OCI-LY3 (cell line): ENCODE results near the gene TTC23.
"Not testable (repeated sequence)": the region's sequence is repeated elsewhere in the genome, so short reads cannot be mapped to it uniquely, and the experiment has no call there.

Source experiments
- H2AFZ ChIP-seq: fragments of 200-600, 300-600 bp; shearing (Covaris generic); 2 replicates; pipeline ENCODE4 v1.6.0; 2014; ENCODE audit warnings: antibody characterized with exemption, low read depth, low read length
- H3K27ac ChIP-seq: fragments of 200-600, 300-600 bp; sonication (generic); 2 replicates; pipeline ENCODE4 v1.5.1; 2014; ENCODE audit warnings: mild to moderate bottlenecking, low read length, moderate library complexity, mixed read lengths
- H3K27me3 ChIP-seq: fragments of 200-600, 300-600 bp; sonication (generic); 2 replicates; pipeline ENCODE4 v1.6.1; 2014; ENCODE audit warnings: low read depth, low read length, mixed read lengths
- H3K36me3 ChIP-seq: fragments of 200-600, 300-600 bp; sonication (generic); replicated peaks from 2 replicates; pipeline ENCODE3; 2014; ENCODE audit warnings: low read depth, low read length, mixed read lengths
- H3K4me1 ChIP-seq: fragments of 300-600, 200-600 bp; sonication (generic); 2 replicates; pipeline ENCODE4 v1.6.1; 2014; ENCODE audit warnings: low read length, mixed read lengths
- H3K4me2 ChIP-seq: fragments of 200-600, 300-600 bp; sonication (generic); 2 replicates; pipeline ENCODE4 v1.6.1; 2014; ENCODE audit warnings: low read length, mixed read lengths
- H3K4me3 ChIP-seq: fragments of 300-600, 200-600 bp; sonication (generic); 2 replicates; pipeline ENCODE4 v1.5.1; 2014; ENCODE audit warnings: antibody characterized with exemption, mild to moderate bottlenecking, low read length, moderate library complexity
- H3K79me2 ChIP-seq: fragments of 300-600, 200-600 bp; shearing (Covaris generic); 2 replicates; pipeline ENCODE4 v1.6.1; 2014; ENCODE audit warnings: mild to moderate bottlenecking, low read length, mixed read lengths
- H3K9ac ChIP-seq: fragments of 300-600, 200-600 bp; shearing (Covaris generic); 2 replicates; pipeline ENCODE4 v1.6.0; 2014; ENCODE audit warnings: mild to moderate bottlenecking, low read length, moderate library complexity
- H3K9me3 ChIP-seq: fragments of 200-600, 300-600 bp; shearing (Covaris generic); 2 replicates; pipeline ENCODE4 v1.6.1; 2014; ENCODE audit warnings: low read length, mixed read lengths; ENCODE audit not compliant: insufficient read depth
- H4K20me1 ChIP-seq: fragments of 200-600, 300-600 bp; sonication (generic); 2 replicates; pipeline ENCODE4 v1.6.1; 2016; ENCODE audit warnings: low read length, mixed read lengths; ENCODE audit not compliant: insufficient read depth
- CTCF ChIP-seq: fragments of 200-600, 300-600 bp; sonication (generic); IDR thresholded peaks from 2 replicates; pipeline ENCODE4 v1.5.1; 2014; ENCODE audit warnings: antibody characterized with exemption, low read length, low read depth
- EZH2phosphoT487 ChIP-seq: fragments of 200-600 bp; shearing (Covaris generic); IDR thresholded peaks from 2 replicates; pipeline ENCODE4 v1.6.1; 2018; ENCODE audit warnings: antibody characterized with exemption, mixed run types, low read depth

The TTC23 gene

DNA sequence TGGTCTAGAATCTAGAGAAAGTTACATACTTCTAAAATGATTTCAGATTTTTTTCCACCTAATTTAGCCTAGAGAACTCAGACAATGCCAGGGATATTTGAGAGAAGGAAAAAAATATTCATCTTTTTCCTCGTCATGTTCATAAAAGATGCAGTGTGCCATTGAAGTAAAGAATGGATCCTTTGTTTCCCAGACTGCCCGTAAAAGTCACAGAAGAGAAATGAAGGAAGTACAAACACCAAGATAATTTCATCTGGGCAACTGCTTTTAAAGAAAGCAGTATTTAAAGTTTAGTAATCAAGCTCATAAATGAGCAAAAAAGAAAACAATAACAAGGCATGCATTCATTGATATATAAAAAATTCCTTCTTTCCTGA, 47.2 kb downstream of the TTC23 start:
- Histone ChIP-seq H4K20me1 (no peaks in the 10 kb centered on the region), H3K9me3 (no peaks in the 10 kb centered on the region), H3K4me3 (no peak overlapping the region), H3K79me2 (no peaks in the 10 kb centered on the region), H3K9ac (no peak overlapping the region), H3K27ac (no peak overlapping the region), H3K4me2 (no peak overlapping the region), H3K36me3 (no peaks in the 10 kb centered on the region), H3K4me1 (no peaks in the 10 kb centered on the region), H3K27me3 (peaks cover 18% of the 10 kb centered on the region), H2AFZ (no peak overlapping the region)
- TF ChIP-seq EZH2phosphoT487 (no peak), CTCF (no peak)

GRCh38 chr15:99201408-99202175, 47.8 kb downstream of the TTC23 start:
- H3K4me2 ChIP-seq, result no peak overlapping the region
- TF ChIP-seq CTCF (no peak), EZH2phosphoT487 (no peak)
- H3K79me2 ChIP-seq, result no peaks in the 10 kb centered on the region
- H3K27ac ChIP-seq, result no peak overlapping the region
- peaks cover 18% of the 10 kb centered on the region for H3K27me3 ChIP-seq
- H3K9ac ChIP-seq, result no peak overlapping the region
- H4K20me1 ChIP-seq, result no peaks in the 10 kb centered on the region
- no peaks in the 10 kb centered on the region for H3K9me3 ChIP-seq
- H3K36me3 ChIP-seq, result no peaks in the 10 kb centered on the region
- no peak overlapping the region for H3K4me3 ChIP-seq
- peaks cover 4% of the 10 kb centered on the region; the same call in 1 of the 2 replicates for H3K4me1 ChIP-seq
- H2AFZ ChIP-seq, result no peak overlapping the region

DNA sequence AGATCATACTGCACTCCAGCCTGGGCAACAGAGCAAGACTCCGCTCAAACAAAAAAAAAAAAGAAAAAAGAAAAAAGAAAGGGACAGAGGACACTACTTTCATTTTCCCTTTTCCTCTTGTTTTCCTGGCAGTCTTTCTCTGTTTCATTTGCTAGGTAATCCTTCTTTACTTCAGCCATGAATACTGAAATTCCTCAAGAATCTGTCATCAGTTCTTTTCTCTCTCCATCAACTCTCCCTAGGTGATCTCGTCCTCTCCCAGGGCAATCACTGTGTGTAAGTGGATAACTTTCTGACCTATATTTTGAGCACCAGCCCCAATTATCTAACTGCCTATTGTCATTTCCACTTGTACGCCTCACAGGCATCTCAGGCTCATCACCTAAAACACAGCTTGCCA, 51.5 kb downstream of the TTC23 start:
- Histone ChIP-seq H3K79me2 (no peaks in the 10 kb centered on the region), H3K9me3 (no peaks in the 10 kb centered on the region), H3K27me3 (0 out of 2 replicates have a peak, but pooled peaks cover 6% of the 10 kb centered on the region), H3K4me1 (peaks cover 6% of the 10 kb centered on the region; the same call in 1 of the 2 replicates), H3K9ac (no peak overlapping the region), H2AFZ (no peak overlapping the region), H3K4me2 (no peak overlapping the region), H3K4me3 (no peak overlapping the region), H3K27ac (no peak overlapping the region), H4K20me1 (no peaks in the 10 kb centered on the region), H3K36me3 (no peaks in the 10 kb centered on the region)
- TF ChIP-seq EZH2phosphoT487 (no peak), CTCF (no peak)

DNA sequence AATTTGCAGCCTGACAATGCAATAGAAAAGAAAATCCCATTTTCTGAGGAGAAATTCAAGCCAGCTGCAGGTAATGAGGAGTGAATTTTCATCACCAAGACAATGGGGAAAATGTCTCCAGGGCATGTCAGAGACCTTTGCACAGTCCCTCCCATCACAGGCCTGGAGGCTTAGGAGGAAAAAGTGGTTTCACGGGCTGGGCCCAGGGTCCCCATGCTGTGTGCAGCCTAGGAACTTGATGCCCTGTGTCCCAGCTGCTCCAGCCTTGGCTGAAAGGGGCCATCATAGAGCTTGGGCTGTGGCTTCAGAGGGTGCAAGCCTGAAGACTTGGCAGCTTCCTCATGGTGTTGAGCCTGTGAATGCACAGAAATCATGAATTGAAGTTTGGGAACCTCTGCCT, 57.2 kb downstream of the TTC23 start:
- H3K9ac ChIP-seq, H3K79me2 ChIP-seq, H2AFZ ChIP-seq: not testable (repeated sequence)

More for the DNA sequence above, 57.2 kb downstream of the TTC23 start:
- H3K36me3 ChIP-seq, H4K20me1 ChIP-seq, H3K4me2 ChIP-seq, H3K27ac ChIP-seq, H3K4me3 ChIP-seq, H3K4me1 ChIP-seq, H3K27me3 ChIP-seq, H3K9me3 ChIP-seq: not testable (repeated sequence)
